ENCODE measurements around the gene WWC2. TPM values are rescaled to one million over a fixed set of nuclear protein-coding genes. Genes with fewer than 3 reads are reported as not detected.

Gene WWC2
- total and polyA plus RNA-seq, 2 donors (not counting 3 experiments of a cell fraction or from before 2014, with no cell fraction given), result 12.9 to 52.2 TPM

- POLR2A ChIA-PET, result no interaction called here
- FAIRE-seq, result no peak
- H3K79me2 ChIP-seq (ENCODE audit: control insufficient read depth, insufficient read depth, low read length), result peaks cover 17% of the 10 kb centered on the region
Observed at GRCh38 chr4:183190900-183191527, 92.0 kb downstream of the WWC2 start.

More at GRCh38 chr4:183190900-183191527, 92.0 kb downstream of the WWC2 start:
- H3K4me2 ChIP-seq (ENCODE audit: insufficient read depth, low read length), result no peak overlapping the region
- dilution Hi-C loops (cut with MboI; ENCODE audit: extremely low pct_ligation_motif_present, low sequenced_read_pairs) (no loop called here), intact Hi-C loops (cut with micrococcal nuclease) (no loop called here)
- no peak for DNase-seq (ENCODE audit: low read depth, low spot score)
- BruUV-seq (replicated peaks), result no TSS peak
- no peak overlapping the region for H3K4me3 ChIP-seq (replicated peaks in 1 of 3; ENCODE audit: insufficient read depth in 1 of 3, low read depth in 1 of 3, low read length in 3 of 3)
- peaks cover 3% of the 10 kb centered on the region for H4K20me1 ChIP-seq (replicated peaks; ENCODE audit: control insufficient read depth, extremely low read depth, insufficient read depth, low read length)
- CTCF ChIA-PET, result no interaction called here
- no peak overlapping the region for H3K9ac ChIP-seq (replicated peaks; ENCODE audit: extremely low read depth, insufficient read depth, low read length)
- H3K4me1 ChIP-seq (ENCODE audit: control insufficient read depth, extremely low read depth, insufficient read depth, low read length), result no peaks in the 10 kb centered on the region
- H3K27me3 ChIP-seq (ENCODE audit: control insufficient read depth in 2 of 2, insufficient read depth in 2 of 2, low read length in 2 of 2), result no peaks in the 10 kb centered on the region
- no peaks in the 10 kb centered on the region for H3K36me3 ChIP-seq (ENCODE audit: control insufficient read depth in 2 of 2, extremely low read depth in 1 of 2, insufficient read depth in 2 of 2, low read length in 2 of 2)
- TF ChIP-seq MAX (IDR thresholded peaks at IDR 0.05; ENCODE audit: insufficient read depth, insufficient read length) (no peak), POLR2AphosphoS5 (IDR thresholded peaks at IDR 0.05; ENCODE audit: insufficient read depth, low read depth, low read length) (no peak), JUN (IDR thresholded peaks at IDR 0.05; ENCODE audit: borderline replicate concordance, insufficient read depth, insufficient read length, low read depth) (no peak), FOS (IDR thresholded peaks at IDR 0.05; ENCODE audit: borderline replicate concordance, insufficient read depth, low read length) (no peak), GATA2 (IDR thresholded peaks at IDR 0.05; ENCODE audit: insufficient read depth, insufficient read length, low read depth, low read length) (no peak), EZH2 (IDR thresholded peaks at IDR 0.05; ENCODE audit: borderline replicate concordance, low read depth, low read length, severe bottlenecking) (no peak), MYC (IDR thresholded peaks at IDR 0.05; ENCODE audit: low read depth, low read length) (no peak), POLR2A (IDR thresholded peaks at IDR 0.05; ENCODE audit: low read depth, low read length) (no peak)
- TF ChIP-seq, protein P1, sequence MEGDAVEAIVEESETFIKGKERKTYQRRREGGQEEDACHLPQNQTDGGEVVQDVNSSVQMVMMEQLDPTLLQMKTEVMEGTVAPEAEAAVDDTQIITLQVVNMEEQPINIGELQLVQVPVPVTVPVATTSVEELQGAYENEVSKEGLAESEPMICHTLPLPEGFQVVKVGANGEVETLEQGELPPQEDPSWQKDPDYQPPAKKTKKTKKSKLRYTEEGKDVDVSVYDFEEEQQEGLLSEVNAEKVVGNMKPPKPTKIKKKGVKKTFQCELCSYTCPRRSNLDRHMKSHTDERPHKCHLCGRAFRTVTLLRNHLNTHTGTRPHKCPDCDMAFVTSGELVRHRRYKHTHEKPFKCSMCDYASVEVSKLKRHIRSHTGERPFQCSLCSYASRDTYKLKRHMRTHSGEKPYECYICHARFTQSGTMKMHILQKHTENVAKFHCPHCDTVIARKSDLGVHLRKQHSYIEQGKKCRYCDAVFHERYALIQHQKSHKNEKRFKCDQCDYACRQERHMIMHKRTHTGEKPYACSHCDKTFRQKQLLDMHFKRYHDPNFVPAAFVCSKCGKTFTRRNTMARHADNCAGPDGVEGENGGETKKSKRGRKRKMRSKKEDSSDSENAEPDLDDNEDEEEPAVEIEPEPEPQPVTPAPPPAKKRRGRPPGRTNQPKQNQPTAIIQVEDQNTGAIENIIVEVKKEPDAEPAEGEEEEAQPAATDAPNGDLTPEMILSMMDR (IDR thresholded peaks at IDR 0.05; ENCODE audit: extremely low read depth in 1 of 2, insufficient read depth in 1 of 2, low read depth in 1 of 2, low read length in 2 of 2), result no peak
- H3K9me3 ChIP-seq (replicated peaks; ENCODE audit: control insufficient read depth, insufficient read depth, low read length), result no peaks in the 10 kb centered on the region
- no peak overlapping the region for H3K27ac ChIP-seq (ENCODE audit: insufficient read depth, low read depth, low read length)
- H2AFZ ChIP-seq (ENCODE audit: low read depth, low read length), result no peak overlapping the region
- no peaks in the 10 kb centered on the region for H3K9me1 ChIP-seq (replicated peaks; ENCODE audit: control insufficient read depth, extremely low read depth, insufficient read depth, low read length)

All from endothelial cell of umbilical vein (primary cell).